ENCODE measurements around the gene PI4KA. TPM values are rescaled to one million over a fixed set of nuclear protein-coding genes. Genes with fewer than 3 reads are reported as not detected.

The PI4KA gene
- total RNA-seq, 1 experiment from 2014 or later: 65.8 TPM

DNA sequence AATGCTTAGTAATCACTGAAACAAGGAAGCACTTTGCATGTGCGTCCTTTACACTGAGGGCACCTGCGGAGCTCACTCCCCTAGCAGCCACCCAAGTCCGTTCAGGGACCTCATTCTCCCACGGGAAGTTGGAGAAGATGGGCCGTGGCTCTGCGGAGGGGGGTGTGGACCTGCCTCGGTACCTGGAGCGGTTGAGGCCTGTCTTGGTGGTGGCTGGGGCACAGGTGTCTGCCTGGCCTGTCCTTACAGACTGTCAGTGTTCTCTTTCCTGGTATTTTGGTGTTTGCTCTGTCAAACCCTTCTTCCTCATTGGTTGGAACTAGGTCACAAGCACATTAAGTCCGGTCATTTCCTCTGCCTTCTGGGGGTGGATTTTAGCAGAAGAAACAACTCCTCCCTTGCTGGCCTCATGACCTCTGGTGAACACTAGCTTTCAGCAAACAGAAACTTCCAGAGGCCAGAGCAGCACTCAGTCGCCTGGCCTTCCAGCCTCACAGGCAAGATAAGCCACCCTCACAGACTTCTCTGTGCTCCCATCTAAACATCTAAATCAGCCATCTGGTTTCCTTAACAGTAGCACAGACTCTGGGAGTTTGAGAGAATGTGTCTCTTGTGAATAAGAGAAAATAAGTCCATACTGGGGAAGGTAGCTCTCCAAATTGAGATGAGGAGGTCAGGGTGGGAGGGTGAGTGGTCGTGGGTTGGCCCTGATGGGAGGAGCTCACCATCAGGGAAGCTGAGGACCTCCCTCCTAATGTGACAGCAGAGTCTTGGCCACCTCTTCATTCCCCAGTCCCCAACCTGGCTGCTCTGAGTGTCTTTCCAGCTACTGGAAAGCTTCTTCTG lies 8.8 kb upstream of the PI4KA start:
- Histone ChIP-seq H3K23me2 (ENCODE audit: insufficient read length, low read depth, low read length, poor library complexity, severe bottlenecking) (no peaks in the 10 kb centered on the region), H2BK20ac (ENCODE audit: low read depth, low read length, poor library complexity, severe bottlenecking) (no peak overlapping the region), H4K8ac (replicated peaks; ENCODE audit: insufficient read length, low read depth, low read length) (no peak overlapping the region), H4K5ac (ENCODE audit: insufficient read length, low read depth, low read length) (no peak overlapping the region), H2BK120ac (ENCODE audit: low read depth, low read length, poor library complexity, severe bottlenecking) (no peak overlapping the region), H3K79me1 (ENCODE audit: insufficient read depth, low read depth, low read length, poor library complexity, severe bottlenecking) (no peaks in the 10 kb centered on the region), H3K27ac (ENCODE audit: insufficient read length, low read depth, low read length) (no peak overlapping the region), H3K4me1 (ENCODE audit: insufficient read depth, low read length) (no peaks in the 10 kb centered on the region), H3K14ac (ENCODE audit: insufficient read depth, low read length) (no peak overlapping the region), H3K27me3 (ENCODE audit: insufficient read depth, low read length) (no peaks in the 10 kb centered on the region), H3K4ac (ENCODE audit: low read depth, low read length) (no peak overlapping the region), H2AFZ (ENCODE audit: low read length) (no peak overlapping the region), H2BK5ac (ENCODE audit: insufficient read length, low read length) (no peak overlapping the region), H3K79me2 (ENCODE audit: insufficient read depth, low read length) (no peaks in the 10 kb centered on the region; the same call in 1 of the 2 replicates), H3K23ac (ENCODE audit: insufficient read length, low read depth, low read length) (no peak overlapping the region), H3K56ac (ENCODE audit: insufficient read length, low read depth, low read length) (no peak overlapping the region), H4K91ac (ENCODE audit: insufficient read length, low read depth, low read length) (no peak overlapping the region), H3K18ac (ENCODE audit: insufficient read length, low read depth, low read length) (no peak overlapping the region), H2BK12ac (ENCODE audit: insufficient read length, low read depth, low read length) (no peak overlapping the region), H3T11ph (ENCODE audit: low read length) (no peak overlapping the region), H3K9me3 (ENCODE audit: control insufficient read depth, low read depth, low read length) (no peaks in the 10 kb centered on the region), H2BK15ac (ENCODE audit: low read depth, low read length) (no peak overlapping the region), H3K9ac (ENCODE audit: extremely low read depth, insufficient read length, low read length) (no peak overlapping the region), H4K20me1 (ENCODE audit: control insufficient read depth, insufficient read depth, insufficient read length) (no peaks in the 10 kb centered on the region), H3K4me2 (ENCODE audit: insufficient read depth, insufficient read length, low read length) (no peak overlapping the region), H2AK5ac (ENCODE audit: insufficient read length, low read length) (no peak overlapping the region)
- no peak overlapping the region for H3K4me3 Mint-ChIP-seq
- peak overlapping the region in 2 of 3 experiments; percentile 26 to 32; a peak in 3 of 7 replicates for H3K27ac Mint-ChIP-seq
- TF ChIP-seq CTCF (conservative IDR thresholded peaks at IDR 0.05): no peak
- H3K9me3 Mint-ChIP-seq: no peaks in the 10 kb centered on the region
- DNase-seq: no peak
- no peaks in the 10 kb centered on the region; a peak in 1 of 7 replicates for H3K36me3 Mint-ChIP-seq (ENCODE audit: insufficient read depth in 1 of 3, low read depth in 3 of 3)
- no peaks in the 10 kb centered on the region for H3K4me1 Mint-ChIP-seq
- WGBS (ENCODE audit: extremely low coverage, insufficient read length, low lambda C conversion rate): no CpG with 5 or more reads among the region's 11 CpGs
- no peaks in the 10 kb centered on the region for H3K27me3 Mint-ChIP-seq (ENCODE audit: low read depth)
